HEK293 (cell line): Measurements from ENCODE around the gene SLC7A11.

Experiments used
- CTCF ChIP-seq: fragments of 450-650 bp; formaldehyde crosslinking; IDR thresholded peaks from 2 replicates; pipeline ENCODE4 v1.5.1; 2016; ENCODE audit warnings: missing biosample characterization, missing genetic modification characterization
- REPIN1 ChIP-seq: fragments of 450-650 bp; formaldehyde crosslinking; IDR thresholded peaks from 2 replicates; pipeline ENCODE4 v1.5.1; 2017; ENCODE audit warnings: missing biosample characterization, missing genetic modification characterization, low read depth
- REST ChIP-seq: fragments of 450-650 bp; formaldehyde crosslinking; IDR thresholded peaks from 2 replicates; pipeline ENCODE4 v1.5.1; 2016; ENCODE audit warnings: missing biosample characterization, missing genetic modification characterization
- SALL2 ChIP-seq: fragments of 450-650 bp; formaldehyde crosslinking; IDR thresholded peaks from 2 replicates; pipeline ENCODE4 v1.5.0; 2017; ENCODE audit warnings: missing biosample characterization, mild to moderate bottlenecking, missing genetic modification characterization, borderline replicate concordance
- SP2 ChIP-seq: fragments of 450-650 bp; formaldehyde crosslinking; IDR thresholded peaks from 2 replicates; pipeline ENCODE4 v1.5.1; 2016; ENCODE audit warnings: missing biosample characterization, missing genetic modification characterization
- YY1 ChIP-seq: fragments of 450-650 bp; formaldehyde crosslinking; IDR thresholded peaks from 2 replicates; pipeline ENCODE4 v1.5.1; 2018; ENCODE audit warnings: missing biosample characterization, missing genetic modification characterization
- ZBTB7A ChIP-seq: fragments of 450-650 bp; formaldehyde crosslinking; IDR thresholded peaks from 2 replicates; pipeline ENCODE4 v1.5.1; 2016; ENCODE audit warnings: low read depth, missing biosample characterization, missing genetic modification characterization
- ZNF24 ChIP-seq: fragments of 450-650 bp; formaldehyde crosslinking; IDR thresholded peaks from 2 replicates; pipeline ENCODE4 v1.5.1; 2016; ENCODE audit warnings: missing biosample characterization, missing genetic modification characterization
- ZNF335 ChIP-seq: fragments of 450-650 bp; formaldehyde crosslinking; conservative IDR thresholded peaks from 2 replicates; pipeline ENCODE4 v1.5.1; 2016; ENCODE audit warnings: missing biosample characterization, missing genetic modification characterization
- ZNF362 ChIP-seq: fragments of 450-650 bp; formaldehyde crosslinking; IDR thresholded peaks from 2 replicates; pipeline ENCODE4 v1.5.1; 2016; ENCODE audit warnings: missing biosample characterization, missing genetic modification characterization
- ZNF423 ChIP-seq: fragments of 450-650 bp; formaldehyde crosslinking; IDR thresholded peaks from 2 replicates; pipeline ENCODE4 v1.5.1; 2016; ENCODE audit warnings: missing biosample characterization, missing genetic modification characterization
- ZNF473 ChIP-seq: fragments of 450-650 bp; formaldehyde crosslinking; IDR thresholded peaks from 2 replicates; pipeline ENCODE4 v1.5.1; 2017; ENCODE audit warnings: missing biosample characterization, missing genetic modification characterization
- ZNF623 ChIP-seq: fragments of 450-650 bp; formaldehyde crosslinking; IDR thresholded peaks from 2 replicates; pipeline ENCODE4 v1.5.1; 2016; ENCODE audit warnings: missing biosample characterization, missing genetic modification characterization
- ZNF664 ChIP-seq: fragments of 450-650 bp; formaldehyde crosslinking; IDR thresholded peaks from 2 replicates; pipeline ENCODE4 v1.5.1; 2016; ENCODE audit warnings: missing biosample characterization, missing genetic modification characterization

- TF ChIP-seq ZNF473 (no peak), ZNF24 (tag by site-specific recombination) (no peak), CTCF (no peak), SALL2 (tag by site-specific recombination) (no peak), ZBTB7A (tag by site-specific recombination) (no peak), ZNF664 (tag by site-specific recombination) (no peak), ZNF362 (no peak), REST (tag by site-specific recombination) (no peak), SP2 (tag by site-specific recombination) (no peak), YY1 (tag by site-specific recombination) (no peak), ZNF423 (tag by site-specific recombination) (no peak), ZNF623 (tag by site-specific recombination) (no peak), ZNF335 (no peak), REPIN1 (tag by site-specific recombination) (no peak)
Measured at GRCh38 chr4:138275216-138275615, 33.1 kb upstream of the SLC7A11 start.
